GM18520 (cell line): ENCODE results near the gene DDX49.
"Not testable (repeated sequence)": the region's sequence is repeated elsewhere in the genome, so short reads cannot be mapped to it uniquely, and the experiment has no call there.

ENCODE experiments used
- ATAC-seq: cut with Tn5 transposase; IDR thresholded peaks from one replicate; pipeline ENCODE4 v1.9.1; 2021; ENCODE audit not compliant: unreplicated experiment

The DDX49 gene

DNA sequence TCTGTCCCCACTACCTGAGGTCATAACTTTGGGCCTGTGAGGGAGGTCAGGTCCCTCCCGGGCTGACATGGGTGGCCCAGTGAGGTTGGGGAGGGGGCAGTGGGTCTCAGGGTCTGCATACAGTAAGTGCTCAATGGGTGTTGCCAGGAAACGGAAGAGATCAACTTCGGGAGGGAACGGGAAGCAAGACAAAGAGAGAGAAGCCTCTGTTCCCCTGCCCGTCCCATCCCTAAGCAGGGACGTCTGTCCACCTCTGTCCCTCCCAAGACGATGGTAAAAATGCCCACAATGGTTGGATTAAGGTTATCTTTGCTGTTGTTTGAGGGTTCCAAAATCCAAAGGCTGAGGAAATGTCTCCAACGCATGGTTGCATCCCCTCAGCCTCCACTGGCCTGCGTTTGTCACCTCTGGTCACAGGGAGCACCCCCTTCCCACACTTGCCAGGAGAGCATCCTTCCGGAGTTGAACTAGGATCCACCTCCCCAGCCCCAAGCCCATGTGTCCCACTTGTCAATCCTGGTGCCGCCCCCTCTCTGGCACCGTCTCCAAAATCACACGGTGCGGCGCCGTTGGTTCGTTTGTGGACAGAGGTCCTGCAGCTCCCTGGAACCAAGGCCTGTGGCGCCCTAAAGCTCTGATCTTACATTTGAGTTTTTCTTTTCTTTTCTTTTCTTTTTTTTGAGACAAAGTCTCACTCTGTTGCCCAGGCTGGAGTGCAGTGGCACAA is 22.3 kb downstream of the DDX49 start:
- no peak for ATAC-seq

- ATAC-seq, result no peak
Observed at GRCh38 chr19:18942692-18943091, 23.2 kb downstream of the DDX49 start.

DNA sequence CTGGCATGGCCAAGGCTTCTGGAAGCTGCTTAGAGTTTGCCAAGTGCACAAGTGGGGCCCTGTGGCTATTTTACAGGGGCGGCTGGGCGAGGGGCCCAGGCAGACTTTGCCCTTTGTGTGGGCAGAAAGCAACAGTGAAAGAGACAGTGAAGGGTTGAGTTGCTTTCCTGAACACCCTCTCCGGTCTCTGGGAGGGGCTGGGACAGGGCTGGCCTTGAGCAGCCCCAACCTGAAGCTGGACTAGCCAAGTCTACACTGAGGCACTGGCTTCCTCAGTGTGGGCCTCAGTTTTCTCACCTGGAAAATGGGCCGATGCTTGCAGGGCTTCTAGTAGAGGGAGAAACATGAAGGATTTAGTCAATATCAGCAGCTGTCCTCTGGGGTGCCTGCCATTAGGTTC is 23.9 kb downstream of the DDX49 start:
- no peak for ATAC-seq

DNA sequence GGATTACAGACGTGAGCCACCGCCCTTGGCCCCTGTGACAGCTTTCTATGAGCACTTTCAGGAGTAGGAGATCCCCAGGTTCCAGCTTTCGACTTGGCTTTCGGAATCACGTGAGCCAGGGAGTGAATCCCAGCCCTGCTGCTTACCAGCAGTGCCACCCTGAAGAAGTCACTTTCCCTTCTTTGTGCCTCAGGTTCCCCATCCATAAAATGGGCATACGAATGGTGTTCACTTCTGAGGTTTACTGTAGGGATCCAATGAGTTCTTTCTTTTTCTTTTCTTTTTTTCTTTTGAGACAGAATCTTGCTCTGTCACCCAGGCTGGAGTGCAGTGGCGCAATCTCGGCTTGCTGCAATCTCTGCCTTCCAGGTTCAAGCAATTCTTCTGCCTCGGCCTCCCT is 25.8 kb downstream of the DDX49 start:
- no peak for ATAC-seq

DNA sequence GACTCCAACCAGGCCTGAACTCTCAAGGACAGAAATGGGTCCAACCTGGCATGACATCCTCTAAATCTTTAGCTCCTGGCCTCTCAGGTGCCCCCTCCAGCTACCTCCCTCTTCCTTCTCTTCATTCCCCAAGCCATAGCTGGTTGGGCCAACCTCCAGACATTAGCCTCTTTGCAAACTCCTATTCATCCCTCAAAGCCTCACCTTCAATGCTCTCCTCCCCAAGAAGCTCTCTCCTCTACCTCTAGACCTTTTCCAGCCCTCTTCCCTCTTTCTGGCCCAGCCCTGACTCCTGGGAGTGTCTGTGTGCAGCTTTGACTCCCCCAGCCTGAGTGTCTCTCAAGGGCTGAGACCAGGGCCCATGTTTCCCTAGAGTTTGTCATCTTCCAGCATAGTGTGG is 26.8 kb downstream of the DDX49 start:
- ATAC-seq, result no peak

GRCh38 chr19:18946918-18947317 is 27.4 kb downstream of the DDX49 start:
- no peak for ATAC-seq

GRCh38 chr19:18948075-18948975 is 28.8 kb downstream of the DDX49 start:
- ATAC-seq, result no peak

GRCh38 chr19:18948976-18949356 is 29.5 kb downstream of the DDX49 start:
- no peak for ATAC-seq

GRCh38 chr19:18949858-18950257 is 30.3 kb downstream of the DDX49 start:
- ATAC-seq, result no peak

GRCh38 chr19:18951721-18952281 is 32.3 kb downstream of the DDX49 start:
- ATAC-seq, result no peak

GRCh38 chr19:18952364-18953003 is 33.0 kb downstream of the DDX49 start:
- not testable (repeated sequence) for ATAC-seq

DNA sequence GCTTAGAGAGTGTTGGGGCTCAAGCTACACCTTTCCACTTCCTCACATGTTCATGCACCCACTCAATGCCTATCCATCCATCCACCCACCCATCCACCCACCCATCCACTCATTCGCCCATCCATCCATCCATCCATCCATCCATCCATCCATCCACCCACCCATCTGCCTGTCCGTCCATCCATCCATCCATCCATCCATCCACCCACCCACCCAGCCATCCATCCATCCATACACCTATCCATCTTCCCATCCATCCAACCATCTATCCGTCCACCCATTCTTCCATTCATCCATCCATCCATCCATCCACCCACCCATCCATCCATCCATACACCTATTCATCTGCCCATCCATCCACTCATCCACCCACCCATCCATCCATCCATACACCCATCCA is 34.6 kb downstream of the DDX49 start:
- ATAC-seq, result no peak

- no peak for ATAC-seq
Observed at GRCh38 chr19:18955042-18955441, 35.5 kb downstream of the DDX49 start.

GRCh38 chr19:18960370-18960769 is 40.9 kb downstream of the DDX49 start:
- ATAC-seq, result no peak

GRCh38 chr19:18961767-18962620 is 42.5 kb downstream of the DDX49 start:
- no peak for ATAC-seq

- ATAC-seq, result no peak
Observed at GRCh38 chr19:18964121-18964520, 44.6 kb downstream of the DDX49 start.

GRCh38 chr19:18966307-18966706 is 46.8 kb downstream of the DDX49 start:
- no peak for ATAC-seq

- no peak for ATAC-seq
Observed at GRCh38 chr19:18967358-18968146, 48.0 kb downstream of the DDX49 start.

- no peak for ATAC-seq
Observed at GRCh38 chr19:18969931-18970659, 50.6 kb downstream of the DDX49 start.
